Aorta (tissue), 5 donors: ENCODE results near the gene C1QTNF5. TPM values are rescaled to one million over a fixed set of nuclear protein-coding genes. Genes with fewer than 3 reads are reported as not detected.
A peak's percentile ranks its signal among the peaks of the same experiment; 100 is the strongest.

Source experiments
- ATAC-seq: fragments of 200-7000 bp; cut with Tn5 transposase; one replicate; pipeline ENCODE4 v1.9.1; 2022; ENCODE audit warnings: moderate library complexity; ENCODE audit not compliant: low FRiP score
- DNase-seq, 2 donors: peaks; one replicate each; pipeline ENCODE4 v3.0.0-alpha.2; 2020
- H3K27ac ChIP-seq, 2 donors: one replicate each; pipeline ENCODE4 v1.5.1; 2013; ENCODE audit warnings: low read length in 2 of 2, mild to moderate bottlenecking in 2 of 2, moderate library complexity in 2 of 2, control low read depth in 1 of 2, inconsistent platforms in 1 of 2, low read depth in 1 of 2
- H3K27me3 ChIP-seq, 2 donors: one replicate each; pipeline ENCODE4 v1.6.1; 2013; ENCODE audit warnings: control low read depth in 1 of 2, low read length in 1 of 2, mild to moderate bottlenecking in 1 of 2, moderate library complexity in 1 of 2; ENCODE audit not compliant: insufficient read depth in 2 of 2, control insufficient read depth in 1 of 2
- H3K36me3 ChIP-seq, 2 donors: one replicate each; pipeline ENCODE4 v1.6.1; 2013; ENCODE audit warnings: control low read depth in 1 of 2, low read length in 1 of 2, mild to moderate bottlenecking in 1 of 2; ENCODE audit not compliant: insufficient read depth in 2 of 2, control insufficient read depth in 1 of 2
- H3K4me1 ChIP-seq, 2 donors: one replicate each; pipeline ENCODE4 v1.6.1; 2013; ENCODE audit warnings: low read length in 2 of 2, control low read depth in 1 of 2, mild to moderate bottlenecking in 1 of 2, moderate library complexity in 1 of 2; ENCODE audit not compliant: insufficient read depth in 2 of 2, control insufficient read depth in 1 of 2
- H3K4me3 ChIP-seq, 2 donors: one replicate each; pipeline ENCODE4 v1.5.1; 2013; ENCODE audit warnings: low read length in 2 of 2, control low read depth in 1 of 2, mild to moderate bottlenecking in 1 of 2
- H3K9me3 ChIP-seq: one replicate; pipeline ENCODE4 v1.6.1; 2013; ENCODE audit warnings: mild to moderate bottlenecking, low read length; ENCODE audit not compliant: control insufficient read depth
- WGBS, 2 donors: extraction: QIAGEN DNeasy Blood & Tissue Kit; methylation state at CpG; one replicate each; pipeline ENCODE4 v1.1.7; 2013; 5-methylcytosine and 5-hydroxymethylcytosine counted together
- intact Hi-C, 2 donors: fragments of 100-400 bp; cut with DNase I; formaldehyde crosslinking; loops; one replicate each; pipeline versions ENCODE4 v1.14.2 to v1.15.0; 2022
- polyA plus RNA-seq, 2 donors: library from polyadenylated mRNA; stranded (reverse); fragments of 200-250 nt; gene quantifications; one replicate each; pipeline ENCODE4 v1.2.3, GENCODE V29; 2013
- total RNA-seq, 2 donors: library from RNA; stranded (reverse); fragmentation: NEBNext Ultra II Directional; extraction: Animal tissue kit (Norgen Biotek cat#: 25700); gene quantifications; one replicate each; pipeline ENCODE4 v1.2.1, GENCODE V29; 2021
- donor health status: healthy with polysubstance abuse.
- donor health status: Bipolar disorder and iron deficiency.
- donor health status: DM: no; HTN: no; CAD: no.
- donor health status: DM: no; HTN: no; CAD: no.
- donor health status: DM: yes; HTN: yes; CAD: no.

Gene C1QTNF5
- total and polyA plus RNA-seq, 4 donors: 19.1 to 88.2 (median 32.4) TPM

- DNase-seq (no peak), ATAC-seq (no peak)
- Histone ChIP-seq H3K27me3 (no peaks in the 10 kb centered on the region), H3K9me3 (no peaks in the 10 kb centered on the region), H3K27ac (peak overlapping the region in 1 of 2 donors; percentile 32), H3K36me3 (peaks cover 4 to 17% of the 10 kb centered on the region in 2 donors), H3K4me3 (no peak overlapping the region), H3K4me1 (peaks cover 0 to 3% of the 10 kb centered on the region in 2 donors)
- intact Hi-C loops: no loop called here
- WGBS, 2 donors: 73 to 80% methylated on average over 17 of the region's 17 CpGs
Measured at GRCh38 chr11:119309953-119310681, 30.6 kb downstream of the C1QTNF5 start.

GRCh38 chr11:119309411-119309810, 31.3 kb downstream of the C1QTNF5 start:
- Histone ChIP-seq H3K4me3 (no peak overlapping the region), H3K27me3 (no peaks in the 10 kb centered on the region), H3K9me3 (no peaks in the 10 kb centered on the region), H3K4me1 (peaks cover 0 to 3% of the 10 kb centered on the region in 2 donors), H3K27ac (peak overlapping the region in 1 of 2 donors; percentile 32), H3K36me3 (peaks cover 4 to 13% of the 10 kb centered on the region in 2 donors)
- ATAC-seq (no peak), DNase-seq (no peak)
- WGBS, 2 donors: 82 to 85% methylated on average over 11 of the region's 11 CpGs
- intact Hi-C loops: no loop called here

GRCh38 chr11:119307974-119308373, 32.7 kb downstream of the C1QTNF5 start:
- peak overlapping the region; percentile 50 to 65 for H3K27ac ChIP-seq
- H3K4me1 ChIP-seq: peaks cover 0 to 3% of the 10 kb centered on the region in 2 donors

DNA sequence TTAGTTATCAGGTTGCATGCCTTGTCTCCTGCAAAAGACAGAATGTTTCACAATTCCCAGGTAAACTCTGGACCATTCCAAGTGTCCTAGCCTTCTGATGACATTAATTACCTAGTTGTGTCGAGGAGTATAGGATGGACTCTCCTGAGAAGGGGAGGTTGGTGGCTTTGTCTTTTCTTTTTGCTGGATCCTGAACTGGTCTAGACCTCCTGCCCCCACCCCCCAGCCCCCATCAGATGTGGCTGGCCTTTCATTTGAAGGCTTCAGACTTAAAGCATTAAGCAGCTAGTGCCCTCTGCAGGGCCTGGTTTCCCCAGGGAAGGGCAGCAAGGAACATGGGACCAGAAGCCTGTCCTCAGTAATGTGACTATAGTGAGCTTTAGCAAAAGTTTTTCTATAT, 33.5 kb downstream of the C1QTNF5 start:
- intact Hi-C loops: no loop called here
- Histone ChIP-seq H3K27me3 (no peaks in the 10 kb centered on the region), H3K4me1 (peaks cover 0 to 3% of the 10 kb centered on the region in 2 donors), H3K9me3 (no peaks in the 10 kb centered on the region), H3K27ac (peak overlapping the region; percentile 44 to 81), H3K4me3 (no peak overlapping the region), H3K36me3 (peaks cover 0 to 12% of the 10 kb centered on the region in 2 donors)
- ATAC-seq: peak; percentile 63
- 30 to 50% methylated on average over 1 of the region's 1 CpG for WGBS, 2 donors
- no peak for DNase-seq

More at GRCh38 chr11:119307974-119308373, 32.7 kb downstream of the C1QTNF5 start:
- Histone ChIP-seq H3K27me3 (no peaks in the 10 kb centered on the region), H3K4me3 (no peak overlapping the region), H3K36me3 (peaks cover 4 to 16% of the 10 kb centered on the region in 2 donors), H3K9me3 (no peaks in the 10 kb centered on the region)
- no peak for DNase-seq
- WGBS, 2 donors: 14 to 16% methylated on average over 5 of the region's 5 CpGs
- intact Hi-C loops: no loop called here
- no peak for ATAC-seq

GRCh38 chr11:119306373-119306890, 34.3 kb downstream of the C1QTNF5 start:
- ATAC-seq (peak; percentile 86), DNase-seq (peak in 1 of 2 donors; percentile 79)
- WGBS, 2 donors: 22 to 28% methylated on average over 5 of the region's 5 CpGs
- intact Hi-C loops: no loop called here
- peaks cover 0 to 12% of the 10 kb centered on the region in 2 donors for H3K36me3 ChIP-seq
- H3K27me3 ChIP-seq: no peaks in the 10 kb centered on the region
- H3K4me3 ChIP-seq: no peak overlapping the region
- no peaks in the 10 kb centered on the region for H3K9me3 ChIP-seq
- H3K4me1 ChIP-seq: peaks cover 0 to 3% of the 10 kb centered on the region in 2 donors
- H3K27ac ChIP-seq: peak overlapping the region in 1 of 2 donors; percentile 49

DNA sequence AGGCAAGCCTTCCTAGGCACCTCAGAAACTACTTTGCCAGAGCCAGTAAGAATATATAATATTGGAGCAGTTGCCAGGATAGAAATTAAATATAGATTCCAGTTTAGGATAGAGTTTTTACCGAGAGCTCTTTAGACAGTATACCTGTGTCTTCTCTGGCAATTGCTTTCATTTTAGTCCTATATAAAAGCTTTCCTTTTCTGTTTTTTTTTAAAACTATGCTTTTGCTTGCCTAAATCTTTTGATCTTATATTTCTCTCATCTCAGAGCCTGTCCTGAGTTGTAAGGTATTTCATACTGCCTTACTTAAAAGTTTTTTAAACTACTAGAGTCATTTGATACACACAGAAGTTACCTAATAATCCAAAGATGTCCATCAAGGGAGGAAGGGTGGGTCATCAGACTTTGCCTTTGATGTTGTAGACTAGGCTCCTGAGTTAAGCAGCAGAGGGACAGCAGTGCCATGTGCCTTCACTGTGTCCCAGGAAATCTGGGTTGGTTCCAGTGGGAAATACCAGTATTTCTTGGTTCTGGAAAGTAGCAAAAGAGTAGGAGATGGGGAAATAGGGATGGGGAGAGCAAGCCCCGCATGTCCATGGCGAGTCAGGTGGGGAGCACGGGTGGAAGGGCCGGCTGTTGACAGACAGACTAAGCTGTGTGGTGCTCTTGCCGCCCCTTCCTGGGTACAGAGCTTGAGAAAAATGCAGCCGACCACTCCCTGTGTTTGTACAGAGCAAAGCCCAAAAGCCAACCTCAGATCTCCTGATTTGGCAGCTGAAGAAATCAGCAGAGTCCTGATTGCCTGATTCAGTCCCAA, 34.9 kb downstream of the C1QTNF5 start:
- H3K27ac ChIP-seq: peak overlapping the region; percentile 75 to 86
- H3K9me3 ChIP-seq: no peaks in the 10 kb centered on the region
- peaks cover 0 to 3% of the 10 kb centered on the region in 2 donors for H3K4me1 ChIP-seq
- WGBS, 2 donors: 38 to 43% methylated on average over 7 of the region's 7 CpGs
- peaks cover 0 to 12% of the 10 kb centered on the region in 2 donors for H3K36me3 ChIP-seq
- no peak for DNase-seq
- ATAC-seq: peak; percentile 8
- H3K4me3 ChIP-seq: no peak overlapping the region
- intact Hi-C loops: no loop called here
- H3K27me3 ChIP-seq: no peaks in the 10 kb centered on the region

DNA sequence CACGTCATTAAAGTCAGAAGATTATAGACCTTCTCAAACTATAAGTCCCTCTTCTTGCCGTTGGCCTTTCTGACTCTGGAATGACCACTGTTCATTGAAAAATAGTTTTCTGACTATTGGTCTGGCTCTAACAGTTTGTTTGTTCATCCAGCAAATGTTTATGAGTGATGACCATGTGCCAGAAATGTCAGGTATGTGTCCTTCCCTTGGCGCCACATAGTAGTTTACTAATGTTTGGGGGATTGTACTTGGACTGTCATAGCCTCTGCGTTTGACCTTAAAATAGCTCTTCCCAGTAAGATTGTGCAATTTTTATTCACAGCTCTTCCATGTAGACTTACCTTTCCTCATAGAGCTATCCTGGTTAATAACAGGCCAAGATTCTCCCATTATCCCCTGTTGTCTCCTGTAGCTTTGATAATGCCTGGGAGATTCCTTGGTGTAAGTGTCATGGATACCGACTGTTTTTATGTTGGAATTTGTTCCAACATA, 37.4 kb downstream of the C1QTNF5 start:
- intact Hi-C loops: no loop called here
- DNase-seq: no peak
- no peaks in the 10 kb centered on the region for H3K27me3 ChIP-seq
- H3K9me3 ChIP-seq: no peaks in the 10 kb centered on the region
- 82 to 85% methylated on average over 5 of the region's 5 CpGs for WGBS, 2 donors
- no peak for ATAC-seq
- H3K4me1 ChIP-seq: peaks cover 0 to 3% of the 10 kb centered on the region in 2 donors
- H3K36me3 ChIP-seq: peaks cover 0 to 6% of the 10 kb centered on the region in 2 donors
- no peak overlapping the region for H3K4me3 ChIP-seq
- H3K27ac ChIP-seq: no peak overlapping the region

- H3K36me3 ChIP-seq: peaks cover 0 to 8% of the 10 kb centered on the region in 2 donors
- ATAC-seq (no peak), DNase-seq (no peak)
- no peaks in the 10 kb centered on the region for H3K9me3 ChIP-seq
- no peaks in the 10 kb centered on the region for H3K27me3 ChIP-seq
- intact Hi-C loops: no loop called here
- no peak overlapping the region for H3K27ac ChIP-seq
- H3K4me3 ChIP-seq: no peak overlapping the region
- WGBS, 2 donors: 61 to 72% methylated on average over 3 of the region's 3 CpGs
- no peaks in the 10 kb centered on the region for H3K4me1 ChIP-seq
Measured at GRCh38 chr11:119300198-119300964, 40.3 kb downstream of the C1QTNF5 start.
